H1 (cell line): ENCODE results near the gene EPHA3. TPM values are rescaled to one million over a fixed set of nuclear protein-coding genes. Genes with fewer than 3 reads are reported as not detected.

Source experiments
- ASH2L ChIP-seq: fragments of 200-600, 300-600 bp; sonication (generic); IDR thresholded peaks from one replicate; pipeline ENCODE4 v1.7.1; 2017; ENCODE audit warnings: low read length
- BACH1 ChIP-seq: IDR thresholded peaks from 2 replicates; pipeline ENCODE4 v1.6.1; 2012; ENCODE audit warnings: low read length, improper control_type of control experiment
- BRCA1 ChIP-seq: IDR thresholded peaks from 2 replicates; pipeline ENCODE4 v1.6.1; 2012; ENCODE audit warnings: low read depth, low read length, improper control_type of control experiment
- CBX8 ChIP-seq: fragments of 300-800, 300-1000 bp; sonication (generic); IDR thresholded peaks from 2 replicates; pipeline ENCODE4 v1.7.1; 2016; ENCODE audit warnings: low read depth, low read length, borderline replicate concordance
- CHD7 ChIP-seq: fragments of 300-600 bp; sonication (generic); IDR thresholded peaks from 2 replicates; pipeline ENCODE4 v1.7.1; 2012; ENCODE audit warnings: low read length, moderate library complexity, mild to moderate bottlenecking, inconsistent platforms; ENCODE audit not compliant: insufficient replicate concordance
- MAFK ChIP-seq: IDR thresholded peaks from 2 replicates; pipeline ENCODE4 v1.6.1; 2012; ENCODE audit warnings: low read depth, mild to moderate bottlenecking, improper control_type of control experiment, low read length
- MAX ChIP-seq: IDR thresholded peaks from 2 replicates; pipeline ENCODE4 v1.6.1; 2012; ENCODE audit warnings: inconsistent platforms
- RFX5 ChIP-seq: IDR thresholded peaks from 2 replicates; pipeline ENCODE4 v1.6.1; 2011; ENCODE audit warnings: low read depth, low read length, improper control_type of control experiment, borderline replicate concordance
- SAP30 ChIP-seq: fragments of 300-600 bp; sonication (generic); IDR thresholded peaks from 2 replicates; pipeline ENCODE4 v1.7.1; 2012; ENCODE audit warnings: low read length, moderate library complexity, mild to moderate bottlenecking, inconsistent platforms; ENCODE audit not compliant: insufficient read depth, insufficient replicate concordance
- SIN3A ChIP-seq, 2 experiments: IDR thresholded peaks in 1 of 2; conservative IDR thresholded peaks in 1 of 2; 2 replicates each; pipeline ENCODE4 v1.6.1; 2011 to 2012; ENCODE audit warnings: low read length in 2 of 2, improper control_type of control experiment in 1 of 2, low read depth in 1 of 2, mild to moderate bottlenecking in 1 of 2
- SP4 ChIP-seq: IDR thresholded peaks from 2 replicates; pipeline ENCODE4 v1.6.1; 2012; ENCODE audit warnings: low read length, inconsistent platforms
- polyA plus RNA-seq, 7 experiments: library from polyadenylated mRNA; depleted of rRNA in 3 of 7; stranded (reverse) in 5 of 7; unstranded in 2 of 7; fragments of >200 nt in 5 of 7; fragments of 200-250 nt in 2 of 7; gene quantifications; 1 replicate in 5 of 7; 2 replicates in 1 of 7; 4 replicates in 1 of 7; pipeline versions ENCODE4 v1.2.1 to v1.2.3, GENCODE V29; 2011 to 2013; ENCODE audit warnings: missing spikeins in 2 of 7, mixed read lengths in 2 of 7
- total RNA-seq: library from RNA; stranded (reverse); fragmentation: NEBNext Ultra II Directional; extraction: Animal tissue kit (Norgen Biotek cat#: 25700); gene quantifications from 2 replicates; pipeline ENCODE4 v1.2.1, GENCODE V29; 2021

EPHA3 gene
- total and polyA plus RNA-seq, 2 of the 8 experiments (the other 6 are each of a cell fraction or from before 2014, with no cell fraction given) = 0.09 to 0.22 TPM

- TF ChIP-seq CHD7 (no peak), MAX (no peak), MAFK (no peak), SIN3A (conservative IDR thresholded peaks at IDR 0.05 in 1 of 2, IDR thresholded peaks at IDR 0.05 in 1 of 2; ENCODE audit: low read depth in 1 of 2, low read length in 2 of 2) (no peak), BRCA1 (no peak), SP4 (no peak), ASH2L (no peak), SAP30 (no peak), BACH1 (no peak), CBX8 (no peak), RFX5 (no peak)
- TF ChIP-seq, all 59 proteins: peak for 0
Observed at GRCh38 chr3:89373434-89373833, 266.0 kb downstream of the EPHA3 start (continued).
